SU-DHL-6 (cell line): ENCODE data around the gene RBM6.
"Not testable (repeated sequence)": the region's sequence is repeated elsewhere in the genome, so short reads cannot be mapped to it uniquely, and the experiment has no call there.

Source experiments
- H2AFZ ChIP-seq: fragments of 200-600 bp; sonication (generic); 2 replicates; pipeline ENCODE4 v1.6.1; 2014; ENCODE audit warnings: low read depth, mild to moderate bottlenecking, moderate library complexity, mixed read lengths, antibody characterized with exemption, low read length; ENCODE audit not compliant: severe bottlenecking
- H3F3A ChIP-seq: fragments of 200-600 bp; shearing (Covaris generic); 2 replicates; pipeline ENCODE4 v1.6.0; 2016; ENCODE audit warnings: antibody characterized with exemption, mild to moderate bottlenecking; ENCODE audit not compliant: insufficient read depth
- H3K27ac ChIP-seq: fragments of 200-600 bp; sonication (generic); 2 replicates; pipeline ENCODE4 v1.5.1; 2016; ENCODE audit warnings: low read depth, mild to moderate bottlenecking, low read length, moderate library complexity, mixed read lengths
- H3K27me3 ChIP-seq: fragments of 200-600 bp; sonication (generic), shearing (Covaris generic); 2 replicates; pipeline ENCODE4 v1.6.0; 2014; ENCODE audit warnings: mild to moderate bottlenecking, low read length
- H3K36me3 ChIP-seq: fragments of 200-600 bp; sonication (generic); 2 replicates; pipeline ENCODE4 v1.6.1; 2014; ENCODE audit warnings: mild to moderate bottlenecking, low read length, mixed read lengths
- H3K4me2 ChIP-seq: fragments of 300-600, 200-600 bp; shearing (Covaris generic), sonication (generic); 2 replicates; pipeline ENCODE4 v1.6.0; 2014; ENCODE audit warnings: low read length, low read depth, mild to moderate bottlenecking; ENCODE audit not compliant: poor library complexity, severe bottlenecking
- H3K4me3 ChIP-seq: fragments of 200-600 bp; sonication (generic); 2 replicates; pipeline ENCODE4 v1.5.1; 2014; ENCODE audit warnings: antibody characterized with exemption, low read length, mild to moderate bottlenecking, mixed read lengths; ENCODE audit not compliant: insufficient read depth, poor library complexity, severe bottlenecking
- H3K79me2 ChIP-seq: fragments of 200-600 bp; sonication (generic); 2 replicates; pipeline ENCODE4 v1.6.1; 2014; ENCODE audit warnings: mild to moderate bottlenecking, low read length, moderate library complexity; ENCODE audit not compliant: insufficient read depth
- H3K9ac ChIP-seq: fragments of 200-600 bp; sonication (generic); 2 replicates; pipeline ENCODE4 v1.7.0; 2014; ENCODE audit warnings: mild to moderate bottlenecking, low read length
- H3K9me2 ChIP-seq: fragments of 200-600 bp; sonication (generic); replicated peaks from 2 replicates; pipeline ENCODE4 v1.6.1; 2014; ENCODE audit warnings: low read length; ENCODE audit not compliant: insufficient read depth
- H3K9me3 ChIP-seq: fragments of 200-600 bp; sonication (generic); 2 replicates; pipeline ENCODE4 v1.6.1; 2014; ENCODE audit warnings: low read length, mixed read lengths; ENCODE audit not compliant: insufficient read depth
- H4K20me1 ChIP-seq: fragments of 200-600 bp; sonication (generic); 2 replicates; pipeline ENCODE4 v1.6.1; 2014; ENCODE audit warnings: low read depth, mild to moderate bottlenecking, antibody characterized with exemption, low read length, moderate library complexity, mixed read lengths
- EZH2phosphoT487 ChIP-seq: fragments of 200-600 bp; sonication (generic), shearing (Covaris generic); conservative IDR thresholded peaks from 2 replicates; pipeline ENCODE4 v1.6.1; 2018; ENCODE audit warnings: mild to moderate bottlenecking, antibody characterized with exemption, low read length, moderate library complexity, mixed read lengths
- TF ChIP-seq, protein P1 (sequence below): fragments of 200-600 bp; sonication (generic); IDR thresholded peaks from one replicate; pipeline ENCODE4 v1.5.1; 2017; ENCODE audit warnings: antibody characterized with exemption, mild to moderate bottlenecking, low read length, moderate library complexity; ENCODE audit not compliant: insufficient read depth, poor library complexity, severe bottlenecking

RBM6 gene

GRCh38 chr3:50078091-50078490 is 138.1 kb downstream of the RBM6 start:
- Histone ChIP-seq H3K36me3 (peaks cover 15% of the 10 kb centered on the region), H3K9ac (no peak overlapping the region), H3K79me2 (no peaks in the 10 kb centered on the region), H3K4me3 (no peak overlapping the region), H3K9me2 (no peaks in the 10 kb centered on the region), H3F3A (peaks cover 10% of the 10 kb centered on the region), H3K27ac (no peak overlapping the region), H4K20me1 (no peaks in the 10 kb centered on the region), H2AFZ (no peak overlapping the region), H3K9me3 (no peaks in the 10 kb centered on the region), H3K4me2 (no peak overlapping the region), H3K27me3 (no peaks in the 10 kb centered on the region)
- TF ChIP-seq, protein P1, sequence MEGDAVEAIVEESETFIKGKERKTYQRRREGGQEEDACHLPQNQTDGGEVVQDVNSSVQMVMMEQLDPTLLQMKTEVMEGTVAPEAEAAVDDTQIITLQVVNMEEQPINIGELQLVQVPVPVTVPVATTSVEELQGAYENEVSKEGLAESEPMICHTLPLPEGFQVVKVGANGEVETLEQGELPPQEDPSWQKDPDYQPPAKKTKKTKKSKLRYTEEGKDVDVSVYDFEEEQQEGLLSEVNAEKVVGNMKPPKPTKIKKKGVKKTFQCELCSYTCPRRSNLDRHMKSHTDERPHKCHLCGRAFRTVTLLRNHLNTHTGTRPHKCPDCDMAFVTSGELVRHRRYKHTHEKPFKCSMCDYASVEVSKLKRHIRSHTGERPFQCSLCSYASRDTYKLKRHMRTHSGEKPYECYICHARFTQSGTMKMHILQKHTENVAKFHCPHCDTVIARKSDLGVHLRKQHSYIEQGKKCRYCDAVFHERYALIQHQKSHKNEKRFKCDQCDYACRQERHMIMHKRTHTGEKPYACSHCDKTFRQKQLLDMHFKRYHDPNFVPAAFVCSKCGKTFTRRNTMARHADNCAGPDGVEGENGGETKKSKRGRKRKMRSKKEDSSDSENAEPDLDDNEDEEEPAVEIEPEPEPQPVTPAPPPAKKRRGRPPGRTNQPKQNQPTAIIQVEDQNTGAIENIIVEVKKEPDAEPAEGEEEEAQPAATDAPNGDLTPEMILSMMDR = no peak
- TF ChIP-seq EZH2phosphoT487 = no peak

GRCh38 chr3:50078622-50079021 is 138.7 kb downstream of the RBM6 start:
- peaks cover 13% of the 10 kb centered on the region for H3F3A ChIP-seq
- H2AFZ ChIP-seq = no peak overlapping the region
- no peaks in the 10 kb centered on the region for H3K9me3 ChIP-seq
- TF ChIP-seq, protein P1 = no peak
- no peaks in the 10 kb centered on the region for H3K9me2 ChIP-seq
- H3K27me3 ChIP-seq = no peaks in the 10 kb centered on the region
- no peak overlapping the region for H3K4me2 ChIP-seq
- H3K9ac ChIP-seq = no peak overlapping the region
- no peak overlapping the region for H3K4me3 ChIP-seq
- H3K79me2 ChIP-seq = no peaks in the 10 kb centered on the region
- peaks cover 11% of the 10 kb centered on the region for H3K36me3 ChIP-seq
- no peak overlapping the region for H3K27ac ChIP-seq
- no peaks in the 10 kb centered on the region for H4K20me1 ChIP-seq

DNA sequence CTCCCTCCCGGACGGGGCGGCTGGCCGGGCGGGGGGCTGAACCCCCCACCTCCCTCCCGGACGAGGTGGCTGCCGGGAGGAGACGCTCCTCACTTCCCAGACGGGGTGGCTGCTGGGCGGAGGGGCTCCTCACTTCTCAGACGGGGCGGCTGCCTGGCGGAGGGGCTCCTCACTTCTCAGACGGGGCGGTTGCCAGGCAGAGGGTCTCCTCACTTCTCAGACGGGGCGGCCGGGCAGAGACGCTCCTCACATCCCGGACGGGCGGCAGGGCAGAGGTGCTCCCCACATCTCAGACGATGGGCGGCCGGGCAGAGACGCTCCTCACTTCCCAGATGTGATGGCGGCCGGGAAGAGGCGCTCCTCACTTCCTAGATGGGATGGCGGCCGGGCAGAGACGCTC is 145.0 kb downstream of the RBM6 start:
- not testable (repeated sequence) for H3K9me3 ChIP-seq, H3K4me3 ChIP-seq, H3K27ac ChIP-seq, H3K9me2 ChIP-seq, H4K20me1 ChIP-seq, H3K27me3 ChIP-seq, H3K4me2 ChIP-seq, H3F3A ChIP-seq, H3K36me3 ChIP-seq, H3K9ac ChIP-seq, H2AFZ ChIP-seq
- peaks cover 12% of the 10 kb centered on the region for H3K79me2 ChIP-seq

DNA sequence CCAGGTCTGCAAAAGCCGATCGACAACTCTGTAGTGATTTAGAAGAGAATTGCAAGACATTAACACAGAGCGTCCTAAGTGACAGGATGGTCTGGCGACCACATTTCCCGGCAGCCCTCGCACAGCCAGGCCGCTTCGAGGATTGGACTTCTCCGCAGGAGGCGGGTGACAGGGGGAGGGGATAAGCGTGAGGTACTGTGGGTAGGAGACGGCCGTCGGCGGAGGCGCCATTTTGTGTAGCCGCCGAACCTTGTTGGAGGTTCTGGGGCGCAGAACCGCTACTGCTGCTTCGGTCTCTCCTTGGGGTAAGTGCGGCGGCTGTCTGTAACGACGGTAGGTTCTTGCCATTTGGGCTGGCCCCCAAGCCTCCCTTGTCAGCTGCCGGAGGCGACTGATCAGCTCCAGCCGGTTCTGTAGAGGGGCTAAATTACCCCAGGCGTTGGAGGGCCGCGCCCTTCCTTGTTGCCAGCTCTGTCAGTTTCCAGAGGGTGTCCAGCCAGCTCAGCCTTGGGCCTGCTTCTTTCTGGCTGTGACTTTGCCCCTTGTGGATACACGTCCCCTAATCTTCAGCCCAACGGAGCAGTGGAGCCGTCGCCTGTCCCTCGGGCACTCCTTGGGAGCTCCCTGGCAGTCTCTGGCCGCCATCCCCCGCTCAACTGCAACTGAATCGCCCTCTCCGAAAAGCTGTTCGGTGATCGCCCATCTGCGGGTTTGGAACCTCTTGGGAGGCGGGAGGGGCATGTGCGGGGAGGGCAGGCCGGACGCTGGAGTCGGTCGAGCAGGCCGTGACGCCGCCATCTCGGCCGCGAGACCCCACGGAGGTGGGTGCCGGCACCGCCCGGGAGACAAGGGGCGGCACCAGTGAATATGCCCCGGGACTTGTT is 149.0 kb downstream of the RBM6 start, which contains the start of gene RBM5:
Gene RBM5 (plus strand): TSS at position 195 of the 884 bp plus-strand sequence. CDS start 1,516 bp downstream, outside the sequence.
- Histone ChIP-seq H3K79me2 (peaks cover 32% of the 10 kb centered on the region), H3F3A (no peaks in the 10 kb centered on the region), H3K27ac (peak within 1 kb of the TSS; percentile 71), H3K9ac (peak within 1 kb of the TSS; percentile 98), H3K27me3 (no peaks in the 10 kb centered on the region), H3K9me2 (no peaks in the 10 kb centered on the region), H2AFZ (peak within 1 kb of the TSS; percentile 91), H3K4me2 (peak within 1 kb of the TSS; percentile 89), H4K20me1 (no peaks in the 10 kb centered on the region; the same call in 1 of the 2 replicates), H3K36me3 (peaks cover 27% of the 10 kb centered on the region; the same call in 1 of the 2 replicates), H3K4me3 (peak within 1 kb of the TSS; percentile 95), H3K9me3 (no peaks in the 10 kb centered on the region)
- no peak for TF ChIP-seq EZH2phosphoT487
- TF ChIP-seq, protein P1 = no peak
